A673 (cell line): ENCODE data around the gene DAPL1. TPM values are rescaled to one million over a fixed set of nuclear protein-coding genes. Genes with fewer than 3 reads are reported as not detected.

Experiments used
- BruUV-seq: library from RNA; stranded (reverse); fragments of 400-500 nt; replicated peaks from 2 replicates; lab custom pipeline; 2021; lab: Mats Ljungman, UMichigan
- CTCF ChIA-PET: fragments of 300-600 bp; sonication (Branson Sonifier 250); formaldehyde crosslinking; loops from one replicate; lab custom pipeline; 2022; ENCODE audit warnings: antibody characterized with exemption; lab: Charles Lee
- POLR2A ChIA-PET: fragments of 300-600 bp; sonication (Branson Sonifier 250); formaldehyde crosslinking; loops from one replicate; lab custom pipeline; 2022; ENCODE audit warnings: antibody characterized with exemption; ENCODE audit not compliant: low non-redundant PET; lab: Charles Lee
- DNase-seq: peaks from one replicate; pipeline ENCODE4 v3.0.0-alpha.2; 2015; ENCODE audit warnings: low spot score
- H3K27ac ChIP-seq: fragments of 200-600 bp; sonication (generic); 2 replicates; pipeline ENCODE4 v1.5.1; 2016; ENCODE audit warnings: mixed run types, low read depth, mild to moderate bottlenecking, mixed read lengths, antibody characterized with exemption, low read length; ENCODE audit not compliant: poor library complexity, severe bottlenecking
- H3K27me3 ChIP-seq: fragments of 200-600 bp; sonication (generic); replicated peaks from 2 replicates; pipeline ENCODE4 v1.6.1; 2017; ENCODE audit warnings: mixed run types, low read depth, mild to moderate bottlenecking, mixed read lengths, antibody characterized with exemption, low read length; ENCODE audit not compliant: insufficient read depth, poor library complexity
- H3K36me3 ChIP-seq: fragments of 200-600 bp; sonication (generic); 2 replicates; pipeline ENCODE4 v1.6.1; 2016; ENCODE audit warnings: mixed run types, mild to moderate bottlenecking, mixed read lengths, antibody characterized with exemption, low read length; ENCODE audit not compliant: insufficient read depth, poor library complexity, severe bottlenecking
- H3K4me1 ChIP-seq: fragments of 200-600 bp; sonication (generic); 2 replicates; pipeline ENCODE4 v1.6.1; 2017; ENCODE audit warnings: mixed run types, mild to moderate bottlenecking, mixed read lengths, antibody characterized with exemption, low read length; ENCODE audit not compliant: insufficient read depth, poor library complexity, severe bottlenecking
- H3K4me3 ChIP-seq: fragments of 200-600 bp; sonication (generic); 2 replicates; pipeline ENCODE4 v1.5.1; 2016; ENCODE audit warnings: low read depth, mixed run types, mild to moderate bottlenecking, mixed read lengths, low read length; ENCODE audit not compliant: poor library complexity, severe bottlenecking
- H3K9me3 ChIP-seq: fragments of 200-600 bp; sonication (generic); 2 replicates; pipeline ENCODE4 v1.6.1; 2016; ENCODE audit warnings: mixed run types, low read depth, mild to moderate bottlenecking, mixed read lengths, antibody characterized with exemption, low read length; ENCODE audit not compliant: poor library complexity, severe bottlenecking
- EZH2 ChIP-seq: fragments of 200-600 bp; sonication (generic); IDR thresholded peaks from 2 replicates; pipeline ENCODE4 v1.6.1; 2017; ENCODE audit warnings: borderline replicate concordance, low read depth, mild to moderate bottlenecking, mixed read lengths, antibody characterized with exemption, low read length; ENCODE audit not compliant: poor library complexity, severe bottlenecking
- intact Hi-C: fragments of 100-400 bp; cut with micrococcal nuclease; formaldehyde crosslinking; loops from one replicate; pipeline ENCODE4 v1.10.0; 2022; ENCODE audit not compliant: unreplicated experiment
- total RNA-seq: library from RNA; stranded (reverse); gene quantifications from 2 replicates; pipeline ENCODE4 v1.2.3, GENCODE V29; 2021
- TF ChIP-seq, protein P1 (sequence below): fragments of 300-800, 200-600 bp; sonication (generic); conservative IDR thresholded peaks from 2 replicates; pipeline ENCODE4 v1.5.1; 2017; ENCODE audit warnings: low read depth, mild to moderate bottlenecking, antibody characterized with exemption, low read length, moderate library complexity, mixed read lengths

The DAPL1 gene
- total RNA-seq, 1 experiment from 2014 or later = 0.80 TPM

DNA sequence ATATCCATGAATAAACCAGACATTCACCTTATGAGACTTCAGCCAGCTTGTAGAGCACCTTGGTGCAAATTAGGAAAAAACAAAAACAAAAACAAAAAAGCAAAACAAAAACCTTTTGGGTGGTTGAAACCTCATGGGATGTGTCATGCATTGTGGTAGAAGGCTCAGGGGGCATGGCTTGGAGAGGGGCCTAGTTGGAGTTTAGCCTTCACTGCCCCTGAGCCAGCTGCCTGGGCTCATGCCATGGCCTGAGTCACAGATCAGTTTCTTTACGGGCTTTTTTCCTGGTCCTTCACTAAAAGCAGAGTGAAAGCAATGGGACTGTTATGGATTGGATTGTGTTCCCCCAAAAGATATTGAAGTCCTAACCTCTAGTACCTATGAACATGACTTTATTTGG, 22.0 kb upstream of the DAPL1 start:
- Histone ChIP-seq H3K36me3 (no peaks in the 10 kb centered on the region), H3K27ac (no peak overlapping the region), H3K27me3 (no peaks in the 10 kb centered on the region), H3K9me3 (no peaks in the 10 kb centered on the region), H3K4me3 (no peak overlapping the region), H3K4me1 (no peaks in the 10 kb centered on the region)
- CTCF ChIA-PET = no interaction called here
- intact Hi-C loops = no loop called here
- POLR2A ChIA-PET = no interaction called here
- DNase-seq = no peak
- no peak for TF ChIP-seq EZH2
- TF ChIP-seq, protein P1, sequence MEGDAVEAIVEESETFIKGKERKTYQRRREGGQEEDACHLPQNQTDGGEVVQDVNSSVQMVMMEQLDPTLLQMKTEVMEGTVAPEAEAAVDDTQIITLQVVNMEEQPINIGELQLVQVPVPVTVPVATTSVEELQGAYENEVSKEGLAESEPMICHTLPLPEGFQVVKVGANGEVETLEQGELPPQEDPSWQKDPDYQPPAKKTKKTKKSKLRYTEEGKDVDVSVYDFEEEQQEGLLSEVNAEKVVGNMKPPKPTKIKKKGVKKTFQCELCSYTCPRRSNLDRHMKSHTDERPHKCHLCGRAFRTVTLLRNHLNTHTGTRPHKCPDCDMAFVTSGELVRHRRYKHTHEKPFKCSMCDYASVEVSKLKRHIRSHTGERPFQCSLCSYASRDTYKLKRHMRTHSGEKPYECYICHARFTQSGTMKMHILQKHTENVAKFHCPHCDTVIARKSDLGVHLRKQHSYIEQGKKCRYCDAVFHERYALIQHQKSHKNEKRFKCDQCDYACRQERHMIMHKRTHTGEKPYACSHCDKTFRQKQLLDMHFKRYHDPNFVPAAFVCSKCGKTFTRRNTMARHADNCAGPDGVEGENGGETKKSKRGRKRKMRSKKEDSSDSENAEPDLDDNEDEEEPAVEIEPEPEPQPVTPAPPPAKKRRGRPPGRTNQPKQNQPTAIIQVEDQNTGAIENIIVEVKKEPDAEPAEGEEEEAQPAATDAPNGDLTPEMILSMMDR = no peak
- BruUV-seq = no TSS peak

DNA sequence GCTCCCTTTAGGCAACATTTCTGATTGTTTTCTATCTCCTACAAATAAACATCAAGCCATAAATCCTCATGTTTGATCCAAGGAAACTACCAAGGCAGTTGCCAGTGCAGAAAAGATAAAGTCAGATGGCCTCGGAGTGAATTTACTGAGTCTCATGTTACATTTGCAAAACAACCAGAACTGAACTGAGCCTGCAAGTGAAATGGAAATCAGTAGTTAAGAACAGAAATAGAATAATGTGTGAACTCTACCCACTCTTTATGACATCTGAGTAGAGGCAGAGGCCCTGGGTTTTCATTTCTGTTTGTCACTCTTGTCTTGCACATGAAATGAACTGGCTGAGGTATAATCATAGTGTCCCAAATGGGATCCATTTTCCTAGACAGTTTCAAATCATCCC, 20.4 kb upstream of the DAPL1 start:
- DNase-seq = no peak
- Histone ChIP-seq H3K4me3 (no peak overlapping the region), H3K36me3 (no peaks in the 10 kb centered on the region), H3K27ac (no peak overlapping the region), H3K4me1 (no peaks in the 10 kb centered on the region), H3K27me3 (no peaks in the 10 kb centered on the region), H3K9me3 (no peaks in the 10 kb centered on the region)
- intact Hi-C loops = no loop called here
- TF ChIP-seq, protein P1 = no peak
- no peak for TF ChIP-seq EZH2
- ChIA-PET POLR2A (interaction anchor here (0.6 kb wide), 1 partner anchor 953 kb away, joined by 3 read pairs; no protein-coding TSS in a partner anchor), CTCF (no interaction called here)
- BruUV-seq = no TSS peak

DNA sequence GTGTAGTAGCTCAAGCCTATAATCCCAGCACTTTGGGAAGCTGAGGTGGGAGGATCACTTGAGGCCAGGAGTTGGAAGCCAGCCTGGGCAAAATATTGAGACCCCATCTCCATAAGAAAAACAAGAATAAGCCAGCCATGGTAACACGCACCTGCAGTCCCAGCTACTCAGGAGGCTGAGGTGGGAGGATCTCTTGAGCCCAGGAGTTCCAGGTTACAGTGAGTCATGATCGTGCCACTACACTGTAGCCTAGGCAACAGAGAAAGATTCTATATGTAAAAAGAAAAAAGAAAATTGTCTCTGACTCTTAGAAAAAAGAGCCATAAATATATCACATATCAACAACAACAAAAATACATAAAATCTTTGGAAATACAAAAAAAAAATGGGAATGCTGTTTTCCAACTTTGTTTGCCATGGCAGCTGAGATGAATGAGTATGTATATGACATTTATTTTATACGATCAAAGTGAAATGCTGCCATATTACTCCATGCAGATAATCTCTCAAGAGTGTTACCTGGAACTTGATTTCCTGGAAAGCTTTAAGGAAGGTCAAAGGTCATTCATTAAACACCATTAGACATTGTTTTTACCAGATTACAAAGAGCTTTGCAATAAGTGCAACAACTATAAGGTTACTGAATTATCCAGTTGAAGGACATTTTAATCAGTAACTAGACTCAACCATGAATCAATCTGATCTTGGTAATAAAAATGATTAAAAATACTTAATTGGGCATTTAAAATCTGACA, 19.7 kb upstream of the DAPL1 start:
- ChIA-PET CTCF (no interaction called here), POLR2A (interaction anchor here (0.6 kb wide), 1 partner anchor 954 kb away, joined by 3 read pairs; no protein-coding TSS in a partner anchor)
- Histone ChIP-seq H3K27me3 (no peaks in the 10 kb centered on the region), H3K4me1 (no peaks in the 10 kb centered on the region), H3K4me3 (no peak overlapping the region), H3K9me3 (no peaks in the 10 kb centered on the region), H3K27ac (no peak overlapping the region), H3K36me3 (no peaks in the 10 kb centered on the region)
- intact Hi-C loops = no loop called here
- no peak for DNase-seq
- no peak for TF ChIP-seq EZH2
- TF ChIP-seq, protein P1 = no peak
- BruUV-seq = no TSS peak
